ENCODE results near the gene BICD1. TPM values are rescaled to one million over a fixed set of nuclear protein-coding genes. Genes with fewer than 3 reads are reported as not detected.
"Not testable (repeated sequence)": the region's sequence is repeated elsewhere in the genome, so short reads cannot be mapped to it uniquely, and the experiment has no call there.

BICD1 gene
- total RNA-seq, 1 donor from 2014 or later: 38.6 TPM

GRCh38 chr12:32089586-32089985 is 17.1 kb upstream of the BICD1 start:
- H3K4me3 Mint-ChIP-seq: no peak overlapping the region
- H3K4me1 Mint-ChIP-seq: peaks cover 10% of the 10 kb centered on the region
- TF ChIP-seq, protein P1, sequence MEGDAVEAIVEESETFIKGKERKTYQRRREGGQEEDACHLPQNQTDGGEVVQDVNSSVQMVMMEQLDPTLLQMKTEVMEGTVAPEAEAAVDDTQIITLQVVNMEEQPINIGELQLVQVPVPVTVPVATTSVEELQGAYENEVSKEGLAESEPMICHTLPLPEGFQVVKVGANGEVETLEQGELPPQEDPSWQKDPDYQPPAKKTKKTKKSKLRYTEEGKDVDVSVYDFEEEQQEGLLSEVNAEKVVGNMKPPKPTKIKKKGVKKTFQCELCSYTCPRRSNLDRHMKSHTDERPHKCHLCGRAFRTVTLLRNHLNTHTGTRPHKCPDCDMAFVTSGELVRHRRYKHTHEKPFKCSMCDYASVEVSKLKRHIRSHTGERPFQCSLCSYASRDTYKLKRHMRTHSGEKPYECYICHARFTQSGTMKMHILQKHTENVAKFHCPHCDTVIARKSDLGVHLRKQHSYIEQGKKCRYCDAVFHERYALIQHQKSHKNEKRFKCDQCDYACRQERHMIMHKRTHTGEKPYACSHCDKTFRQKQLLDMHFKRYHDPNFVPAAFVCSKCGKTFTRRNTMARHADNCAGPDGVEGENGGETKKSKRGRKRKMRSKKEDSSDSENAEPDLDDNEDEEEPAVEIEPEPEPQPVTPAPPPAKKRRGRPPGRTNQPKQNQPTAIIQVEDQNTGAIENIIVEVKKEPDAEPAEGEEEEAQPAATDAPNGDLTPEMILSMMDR (IDR thresholded peaks at IDR 0.05; ENCODE audit: unreplicated experiment): no peak
- no peak for DNase-seq (ENCODE audit: low spot score in 2 of 2, unreplicated experiment in 2 of 2)
- H3K9me3 Mint-ChIP-seq: no peaks in the 10 kb centered on the region
- H3K27me3 Mint-ChIP-seq (ENCODE audit: low read depth): no peaks in the 10 kb centered on the region
- H3K36me3 Mint-ChIP-seq: no peaks in the 10 kb centered on the region
- no peak overlapping the region for H3K27ac Mint-ChIP-seq

- peaks cover 1% of the 10 kb centered on the region for H3K27me3 Mint-ChIP-seq (ENCODE audit: low read depth)
- peaks cover 10% of the 10 kb centered on the region for H3K4me1 Mint-ChIP-seq
- H3K27ac Mint-ChIP-seq: no peak overlapping the region
- DNase-seq (ENCODE audit: low spot score in 2 of 2, unreplicated experiment in 2 of 2): no peak
- H3K4me3 Mint-ChIP-seq: no peak overlapping the region
- TF ChIP-seq, protein P1 (IDR thresholded peaks at IDR 0.05; ENCODE audit: unreplicated experiment): no peak
- no peaks in the 10 kb centered on the region for H3K36me3 Mint-ChIP-seq
- no peaks in the 10 kb centered on the region for H3K9me3 Mint-ChIP-seq
These were observed 15.0 kb upstream of the BICD1 start for GRCh38 chr12:32091696-32092095.

DNA sequence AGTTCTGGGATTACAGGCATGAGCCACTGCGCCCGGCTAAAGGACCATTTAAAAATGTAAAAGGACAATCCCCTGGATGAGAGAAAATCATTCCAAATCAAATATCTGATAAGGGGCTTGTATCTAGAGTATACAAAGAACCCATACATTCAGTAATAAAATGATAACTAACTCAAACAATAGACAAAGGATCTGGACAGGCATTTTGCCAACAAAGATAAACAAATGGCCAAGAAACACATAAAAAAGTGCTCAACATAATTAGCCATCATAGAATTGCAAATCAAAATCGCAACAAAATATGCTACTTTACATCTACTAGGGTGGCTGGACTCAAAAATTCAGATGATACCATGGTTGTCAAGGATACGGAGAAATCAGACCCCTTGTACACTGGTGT is 8.5 kb upstream of the BICD1 start:
- TF ChIP-seq, protein P1 (IDR thresholded peaks at IDR 0.05; ENCODE audit: unreplicated experiment): no peak
- Mint-ChIP-seq H3K9me3 (no peaks in the 10 kb centered on the region), H3K36me3 (no peaks in the 10 kb centered on the region), H3K27me3 (ENCODE audit: low read depth) (peaks cover 1% of the 10 kb centered on the region), H3K27ac (no peak overlapping the region), H3K4me3 (no peak overlapping the region), H3K4me1 (peaks cover 4% of the 10 kb centered on the region)
- no peak for DNase-seq (ENCODE audit: low spot score in 2 of 2, unreplicated experiment in 2 of 2)

- not testable (repeated sequence) for H3K27me3 Mint-ChIP-seq (ENCODE audit: low read depth); H3K36me3 Mint-ChIP-seq; H3K4me1 Mint-ChIP-seq; H3K4me3 Mint-ChIP-seq; H3K9me3 Mint-ChIP-seq; H3K27ac Mint-ChIP-seq; DNase-seq (ENCODE audit: low spot score in 2 of 2, unreplicated experiment in 2 of 2)
These were observed 7.4 kb upstream of the BICD1 start for GRCh38 chr12:32099275-32099674.

- DNase-seq (ENCODE audit: low spot score in 2 of 2, unreplicated experiment in 2 of 2): no peak
- Mint-ChIP-seq H3K27me3 (ENCODE audit: low read depth) (peaks cover 1% of the 10 kb centered on the region), H3K9me3 (no peaks in the 10 kb centered on the region), H3K36me3 (no peaks in the 10 kb centered on the region), H3K4me1 (peaks cover 2% of the 10 kb centered on the region), H3K4me3 (no peak overlapping the region), H3K27ac (no peak overlapping the region)
- TF ChIP-seq, protein P1 (IDR thresholded peaks at IDR 0.05; ENCODE audit: unreplicated experiment): no peak
These were observed 6.3 kb upstream of the BICD1 start for GRCh38 chr12:32100361-32100760.

DNA sequence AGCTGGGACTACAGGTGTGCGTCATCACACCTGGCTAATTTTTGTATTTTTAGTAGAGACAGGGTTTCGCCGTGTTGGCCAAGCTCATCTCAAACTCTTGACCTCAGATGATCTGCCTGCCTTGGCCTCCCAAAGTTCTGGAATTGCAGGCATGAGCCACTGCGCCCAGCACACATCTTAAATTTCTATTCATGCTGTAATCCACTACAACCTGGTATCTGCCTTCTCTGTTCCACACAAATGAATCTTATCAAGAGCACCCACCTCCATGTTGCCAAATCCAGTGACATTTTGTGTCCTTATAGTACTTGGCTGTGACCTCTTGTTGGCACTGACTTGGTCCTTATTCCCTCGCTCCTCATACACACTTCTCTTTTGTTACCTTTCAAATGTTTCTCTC is 5.8 kb upstream of the BICD1 start:
- Mint-ChIP-seq H3K9me3 (no peaks in the 10 kb centered on the region), H3K4me3 (no peak overlapping the region), H3K36me3 (no peaks in the 10 kb centered on the region), H3K27ac (no peak overlapping the region), H3K27me3 (ENCODE audit: low read depth) (no peaks in the 10 kb centered on the region), H3K4me1 (peaks cover 6% of the 10 kb centered on the region)
- TF ChIP-seq, protein P1 (IDR thresholded peaks at IDR 0.05; ENCODE audit: unreplicated experiment): no peak
- no peak for DNase-seq (ENCODE audit: low spot score in 2 of 2, unreplicated experiment in 2 of 2)
